Forelimb muscle (tissue), 1 donor: ENCODE results near the gene QSER1. TPM values are rescaled to one million over a fixed set of nuclear protein-coding genes. Genes with fewer than 3 reads are reported as not detected.
"Not testable (repeated sequence)": the region's sequence is repeated elsewhere in the genome, so short reads cannot be mapped to it uniquely, and the experiment has no call there.

ENCODE experiments used
- DNase-seq: peaks from one replicate; pipeline ENCODE4 v3.0.0-alpha.2; 2013; ENCODE audit warnings: low read depth
- polyA plus RNA-seq: library from polyadenylated mRNA; unstranded; fragments of 120-200 nt; gene quantifications from one replicate; pipeline ENCODE4 v1.2.1, GENCODE V29; 2013; ENCODE audit not compliant: insufficient read length

QSER1 gene
- polyA plus RNA-seq, 1 donor, result 18.9 TPM

DNA sequence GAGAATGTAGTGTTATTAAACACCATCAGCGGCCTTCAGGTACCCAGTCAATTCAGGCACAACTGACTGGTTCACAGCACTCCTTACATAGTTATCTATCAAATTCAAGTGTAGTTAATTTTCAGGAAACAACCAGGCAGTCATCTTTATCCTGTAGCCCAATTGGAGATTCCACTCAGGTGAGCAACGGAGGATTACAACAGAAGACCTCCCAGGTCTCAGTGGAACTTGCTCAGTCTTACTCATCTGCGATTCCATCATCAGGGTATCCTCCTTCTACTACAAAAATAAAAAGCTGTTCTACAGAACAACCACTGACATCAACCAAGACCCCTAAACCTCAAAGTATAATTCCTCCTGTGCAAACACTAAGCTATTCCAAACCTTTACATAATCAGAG lies 39.6 kb downstream of the QSER1 start:
- DNase-seq, result no peak

DNA sequence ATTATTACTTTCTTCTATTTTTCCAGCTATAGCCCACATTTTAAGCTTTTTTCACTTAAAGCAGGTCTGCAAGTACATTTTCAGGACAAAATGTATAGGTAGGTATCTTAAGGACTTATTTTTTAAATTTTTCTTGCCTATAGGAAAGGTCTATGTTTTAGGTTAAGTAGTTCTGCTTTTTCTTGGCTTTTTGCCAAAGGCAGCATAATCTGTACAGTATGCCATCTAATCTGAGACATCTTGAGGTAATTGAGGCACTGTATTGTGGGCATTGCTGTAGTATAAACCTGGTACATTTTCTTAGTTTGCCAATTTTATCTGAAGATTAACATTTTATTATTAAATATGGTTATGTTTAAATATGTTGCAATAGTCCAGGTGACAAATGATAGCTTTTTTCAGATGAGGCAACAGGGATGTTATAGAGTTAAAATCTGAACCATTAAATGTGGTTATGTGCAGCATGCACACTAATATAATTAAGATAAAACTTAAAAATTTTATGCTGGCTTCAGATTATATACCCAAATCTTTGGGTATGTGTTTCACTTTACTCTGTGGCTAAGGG lies 42.9 kb downstream of the QSER1 start:
- DNase-seq, result no peak

DNA sequence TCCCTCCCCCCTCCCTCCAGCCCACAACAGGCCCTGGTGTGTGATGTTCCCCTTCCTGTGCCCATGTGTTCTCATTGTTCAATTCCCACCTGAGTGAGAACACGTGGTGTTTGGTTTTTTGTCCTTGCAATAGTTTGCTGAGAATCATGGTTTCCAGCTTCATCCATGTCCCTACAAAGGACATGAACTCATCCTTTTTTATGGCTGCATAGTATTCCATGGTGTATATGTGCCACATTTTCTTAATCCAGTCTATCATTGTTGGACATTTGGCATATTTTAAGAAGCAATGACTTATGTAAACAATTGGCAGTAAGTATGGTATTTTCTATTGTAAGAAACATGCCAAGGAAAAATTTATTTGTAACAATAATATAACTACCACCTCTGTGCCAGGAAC lies 43.6 kb downstream of the QSER1 start:
- DNase-seq, result not testable (repeated sequence)

DNA sequence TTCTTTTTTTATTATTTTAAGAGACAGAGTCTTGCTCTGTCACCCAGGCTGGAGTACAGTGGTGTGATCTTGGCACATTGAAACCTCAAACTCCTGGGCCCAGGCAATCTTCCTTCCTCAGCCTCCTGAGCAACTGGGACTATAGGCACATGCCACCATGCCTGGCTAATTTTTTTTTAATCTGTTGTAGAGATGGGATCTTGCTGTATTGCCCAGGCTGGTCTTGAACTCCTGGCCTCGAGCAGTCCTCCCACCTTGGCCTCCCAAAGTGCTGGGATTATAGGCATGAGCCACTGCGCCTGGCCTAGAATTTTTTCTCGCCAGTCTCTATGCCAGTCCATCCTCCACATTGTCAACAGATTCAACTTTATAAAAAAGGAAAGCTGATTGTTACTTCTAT lies 44.7 kb downstream of the QSER1 start:
- not testable (repeated sequence) for DNase-seq

DNA sequence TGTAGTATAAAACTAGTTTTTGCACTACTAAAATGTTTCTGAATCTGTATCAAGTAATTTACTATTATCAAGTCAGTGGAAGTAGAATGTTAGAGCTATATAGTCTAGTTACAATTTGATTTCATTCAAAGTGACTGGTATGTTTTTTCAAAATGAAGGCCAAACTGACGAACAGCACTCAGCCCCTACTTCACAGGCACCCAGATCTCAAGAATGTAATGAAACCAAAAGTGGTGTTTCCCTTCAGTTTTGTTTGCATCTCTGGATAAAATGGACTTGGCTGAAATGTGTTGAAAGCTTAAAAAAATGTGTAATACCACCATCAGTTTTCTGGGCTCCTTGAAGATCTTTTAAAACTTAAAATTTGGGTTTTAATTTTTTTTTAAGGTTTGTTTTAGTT lies 46.4 kb downstream of the QSER1 start:
- no peak for DNase-seq

DNA sequence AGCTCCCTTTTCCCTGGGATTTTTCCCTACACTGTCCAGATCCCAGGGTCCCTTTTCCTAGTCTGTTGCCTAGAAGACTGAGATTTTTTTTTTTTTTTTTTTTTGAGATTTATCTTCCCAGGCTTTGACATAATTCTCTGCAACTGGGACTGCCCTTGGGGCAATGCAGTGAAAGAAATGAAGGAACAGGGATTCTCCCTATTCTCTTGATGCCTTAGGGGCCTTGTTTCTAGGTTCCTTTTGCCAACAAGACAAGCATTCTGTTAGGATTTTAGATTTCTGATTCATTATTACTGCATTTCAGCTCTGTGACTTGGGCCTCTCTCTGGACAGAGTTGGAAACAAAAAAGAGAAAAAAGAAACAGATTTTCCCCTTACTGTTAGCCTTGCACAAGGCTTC lies 47.3 kb downstream of the QSER1 start:
- DNase-seq, result no peak

DNA sequence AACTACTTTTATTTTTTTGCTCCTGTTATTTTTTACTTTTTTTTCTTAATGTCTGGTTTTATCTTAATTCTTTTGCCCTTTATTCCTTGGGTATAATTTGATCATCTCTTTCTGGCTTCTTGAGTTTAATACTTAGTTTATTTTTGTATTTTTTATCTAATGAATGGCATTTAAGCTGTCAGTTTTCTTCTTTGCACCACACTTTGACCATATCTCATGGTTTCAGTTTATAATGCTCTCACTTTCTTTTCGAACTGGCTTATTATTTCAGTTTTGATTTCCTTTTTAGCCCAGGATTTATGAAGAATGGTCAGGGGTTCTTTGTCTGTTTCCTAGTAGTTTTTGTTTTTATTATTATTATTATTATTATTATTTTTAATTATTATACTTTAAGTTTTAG lies 48.3 kb downstream of the QSER1 start:
- DNase-seq, result no peak

DNA sequence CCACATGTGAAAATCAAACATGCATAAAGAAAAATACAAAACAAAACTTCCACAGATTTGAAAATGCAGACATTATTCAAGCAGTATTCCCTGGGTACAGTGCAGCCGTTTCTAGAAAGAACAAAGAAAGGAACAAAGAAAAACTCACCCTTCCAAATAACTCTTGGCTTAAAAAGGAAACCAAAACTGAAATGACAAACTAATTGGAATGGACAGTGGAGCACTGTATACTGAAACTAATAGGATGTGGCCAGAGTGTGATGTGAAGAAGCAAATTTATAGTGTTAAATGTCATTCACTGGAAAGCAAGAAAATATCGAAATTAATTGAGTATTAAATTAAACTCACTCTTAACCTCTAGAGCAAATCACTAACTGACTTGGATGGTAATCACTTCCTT lies 55.4 kb downstream of the QSER1 start:
- DNase-seq, result no peak

GRCh38 chr11:32949739-32950138 lies 57.1 kb downstream of the QSER1 start:
- DNase-seq, result no peak

GRCh38 chr11:32952421-32952820 lies 59.8 kb downstream of the QSER1 start:
- DNase-seq, result no peak

DNA sequence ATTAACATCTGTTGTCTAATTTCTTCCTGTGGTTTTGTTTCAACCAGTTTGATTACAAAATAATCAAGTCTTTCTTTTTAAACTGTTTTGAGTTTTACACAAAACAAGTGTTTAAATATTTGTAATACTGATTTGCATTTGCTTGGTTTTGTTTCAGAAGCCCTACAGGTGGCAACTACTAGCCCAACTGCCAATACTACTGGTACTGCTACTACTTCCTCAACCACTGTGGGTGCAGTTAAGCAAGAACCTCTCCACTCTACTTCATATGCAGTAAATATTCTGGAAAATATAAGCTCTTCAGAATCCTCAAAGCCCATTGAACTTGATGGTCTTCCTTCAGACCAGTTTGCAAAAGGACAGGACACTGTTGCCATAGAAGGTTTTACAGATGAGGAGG lies 61.1 kb downstream of the QSER1 start:
- DNase-seq, result no peak

DNA sequence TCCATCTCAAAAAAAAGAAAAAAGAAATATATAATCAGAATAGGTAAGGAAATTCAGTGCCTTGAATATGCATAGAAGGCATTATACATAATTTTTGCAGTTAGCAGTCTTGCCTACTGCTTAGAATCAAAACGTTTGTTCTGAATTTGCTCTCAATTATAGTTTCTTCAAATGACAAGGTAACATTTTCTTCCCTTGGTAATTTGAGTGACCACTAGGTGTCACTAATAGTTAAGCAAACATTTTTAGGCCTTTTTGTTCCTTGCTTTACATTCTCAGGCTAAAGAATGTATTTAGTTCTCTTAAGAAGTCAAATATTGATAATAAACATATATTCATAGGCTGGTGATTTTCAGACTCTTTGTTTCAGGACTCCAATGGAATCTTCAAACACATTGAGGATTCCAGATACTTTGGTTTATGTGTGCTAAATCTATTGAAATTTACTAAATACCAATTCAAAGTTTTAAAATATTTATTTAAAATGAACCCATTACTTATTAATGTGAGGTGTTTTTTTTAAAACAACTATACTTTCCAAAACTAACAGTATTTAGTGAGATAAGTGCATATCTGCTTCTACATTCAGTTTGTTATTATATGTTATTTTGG lies 68.0 kb downstream of the QSER1 start:
- DNase-seq, result peak; percentile 38

GRCh38 chr11:32962016-32962415 lies 69.4 kb downstream of the QSER1 start:
- DNase-seq, result no peak

DNA sequence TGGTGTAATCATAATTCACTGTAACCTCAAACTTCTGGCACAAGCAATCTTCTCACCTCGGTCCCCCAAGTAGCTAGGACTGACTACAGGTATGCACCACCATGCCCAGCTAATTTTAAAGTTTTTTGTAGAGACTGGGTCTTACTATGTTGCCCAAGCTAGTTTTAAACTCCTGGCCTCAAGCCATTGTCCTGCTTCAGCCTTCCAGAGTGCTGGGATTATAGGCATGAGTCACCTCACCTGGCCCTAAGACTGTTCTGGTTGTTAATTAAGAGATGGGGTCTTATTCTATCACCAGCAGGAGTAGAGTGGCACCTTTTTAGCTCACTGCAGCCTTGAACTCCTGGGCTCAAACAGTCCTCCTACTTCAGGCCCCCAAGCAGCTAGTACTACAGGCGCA lies 71.1 kb downstream of the QSER1 start:
- no peak for DNase-seq

DNA sequence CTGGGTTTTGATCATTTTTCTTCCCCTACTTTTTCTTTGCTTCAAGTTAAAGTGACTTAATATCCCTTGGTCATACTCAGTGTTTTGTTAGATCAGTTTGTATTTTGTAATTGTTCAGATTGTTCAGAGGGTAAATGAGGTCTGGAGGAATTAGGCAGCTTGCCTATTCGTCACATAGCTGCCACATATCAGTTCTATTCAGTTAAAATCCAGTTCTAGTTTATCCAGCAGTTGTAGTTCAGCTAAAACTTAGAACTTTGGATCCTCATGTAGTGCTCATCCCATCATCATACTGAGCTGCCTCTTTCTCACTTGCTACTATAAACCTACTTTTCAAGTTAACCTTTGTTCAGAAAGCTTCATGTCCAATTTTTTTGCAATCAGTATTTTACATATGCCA lies 75.9 kb downstream of the QSER1 start:
- DNase-seq, result no peak

GRCh38 chr11:32972233-32972632 lies 79.6 kb downstream of the QSER1 start:
- not testable (repeated sequence) for DNase-seq

DNA sequence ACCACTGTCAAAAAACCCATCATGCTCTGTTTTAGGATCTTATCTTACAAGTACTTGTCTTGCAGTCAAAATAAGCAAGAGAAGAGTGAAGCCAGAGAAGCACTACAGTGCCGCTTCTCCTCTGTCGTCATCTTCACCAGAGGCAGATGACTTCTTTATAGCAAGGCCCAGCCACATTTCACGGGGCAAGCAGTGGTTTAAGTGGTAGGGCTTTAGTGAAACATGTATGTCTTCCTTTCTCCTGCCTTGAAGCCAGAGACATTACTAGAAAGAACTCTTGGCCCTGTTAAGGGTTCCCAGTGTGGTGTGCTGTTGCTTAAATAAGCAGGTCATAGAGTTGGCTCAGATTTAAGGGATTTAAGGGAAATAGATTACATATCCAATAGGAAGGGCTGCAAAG lies 80.2 kb downstream of the QSER1 start:
- DNase-seq, result no peak

DNA sequence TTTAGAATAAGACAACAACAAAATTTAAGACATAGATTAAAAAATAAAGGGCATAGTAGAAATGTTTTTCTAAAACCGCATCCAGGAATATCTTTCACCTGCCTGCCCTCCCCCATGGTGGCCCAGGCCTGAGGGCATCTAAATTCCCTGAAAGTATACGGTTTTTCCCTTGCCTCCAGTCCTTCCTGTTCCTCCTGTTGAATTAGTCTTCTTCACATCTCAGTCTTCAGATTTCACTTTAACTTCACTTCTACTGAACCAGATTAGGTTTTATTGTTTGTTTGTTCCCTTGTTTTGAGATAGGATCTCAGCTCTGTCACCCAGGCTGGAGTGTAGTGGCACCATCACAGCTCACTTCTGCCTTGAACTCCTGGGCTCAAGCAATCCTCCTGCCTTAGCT lies 90.0 kb downstream of the QSER1 start:
- DNase-seq, result no peak

DNA sequence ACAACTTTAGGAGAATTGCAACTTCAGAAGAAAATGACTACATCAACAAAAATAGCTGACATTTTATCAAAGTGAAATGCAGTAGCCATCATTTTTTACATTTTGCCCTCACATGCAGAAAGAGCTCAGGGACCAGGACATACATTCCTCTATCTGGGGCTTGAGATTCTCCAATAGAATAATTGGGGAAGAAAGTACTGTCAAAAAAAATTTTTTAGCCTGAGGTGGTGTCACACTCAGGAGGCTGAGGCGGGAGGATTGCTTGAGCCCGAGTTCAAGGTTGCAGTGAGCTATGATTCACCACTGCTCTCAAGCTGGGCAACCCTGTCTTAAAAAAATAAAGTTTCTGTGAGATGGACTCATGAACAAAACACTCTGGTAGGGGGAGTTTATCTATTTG lies 90.9 kb downstream of the QSER1 start:
- no peak for DNase-seq

DNA sequence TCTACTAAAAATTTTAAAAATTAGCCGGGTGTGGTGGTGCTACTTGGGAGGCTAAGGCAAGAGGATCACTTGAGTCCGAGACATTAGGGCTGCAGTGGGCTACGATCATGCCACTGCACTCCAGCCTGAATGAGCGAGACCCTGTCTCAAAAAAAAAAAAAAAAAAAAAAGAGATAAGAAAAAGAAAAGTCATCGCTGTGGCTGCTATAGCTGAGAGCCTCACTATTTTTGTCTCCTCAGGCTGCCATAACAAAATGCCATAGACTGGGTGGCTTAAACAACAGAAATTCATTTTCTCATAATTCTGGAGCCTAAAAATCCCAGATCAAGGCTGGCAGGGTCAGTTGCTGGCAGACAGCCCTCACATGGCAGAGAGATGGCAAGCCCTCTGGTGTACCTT lies 93.0 kb downstream of the QSER1 start:
- DNase-seq, result no peak

DNA sequence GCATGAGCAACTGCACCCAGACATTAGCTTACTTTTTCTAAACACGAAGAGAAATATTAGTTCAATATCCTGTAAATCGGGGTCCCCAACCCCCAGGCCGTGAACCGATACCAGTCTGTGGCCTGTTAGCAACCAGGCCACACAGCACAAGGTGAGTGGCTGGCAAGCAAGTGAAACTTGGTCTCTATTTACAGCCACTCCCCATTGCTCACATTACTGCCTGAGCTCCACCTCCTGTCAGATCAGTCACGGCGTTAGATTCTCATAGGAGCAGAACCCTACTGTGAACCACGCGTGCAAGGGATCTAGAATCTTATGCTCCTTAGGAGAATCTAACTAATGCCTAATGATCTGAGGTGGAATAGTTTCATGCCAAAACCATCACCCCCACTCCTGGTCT lies 95.2 kb downstream of the QSER1 start:
- DNase-seq, result no peak

DNA sequence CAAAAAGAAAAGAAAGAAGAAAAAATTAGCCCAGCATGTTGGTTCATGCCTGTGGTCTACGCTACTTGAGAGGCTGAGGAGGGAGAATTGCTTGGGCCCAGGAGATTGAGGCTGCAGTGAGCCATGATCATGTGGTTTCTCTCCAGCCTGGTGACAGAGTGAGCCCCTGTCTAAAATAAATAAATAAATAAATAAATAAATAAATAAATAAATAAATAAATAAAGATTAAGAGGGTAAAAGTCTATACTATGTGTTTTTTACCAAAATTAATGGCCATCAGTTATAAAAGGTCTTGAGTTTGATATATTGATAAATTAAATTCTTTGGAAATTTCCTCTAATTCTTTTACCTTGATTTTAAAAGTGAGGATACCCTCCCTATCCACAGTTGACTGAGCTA lies 97.9 kb downstream of the QSER1 start:
- no peak for DNase-seq

DNA sequence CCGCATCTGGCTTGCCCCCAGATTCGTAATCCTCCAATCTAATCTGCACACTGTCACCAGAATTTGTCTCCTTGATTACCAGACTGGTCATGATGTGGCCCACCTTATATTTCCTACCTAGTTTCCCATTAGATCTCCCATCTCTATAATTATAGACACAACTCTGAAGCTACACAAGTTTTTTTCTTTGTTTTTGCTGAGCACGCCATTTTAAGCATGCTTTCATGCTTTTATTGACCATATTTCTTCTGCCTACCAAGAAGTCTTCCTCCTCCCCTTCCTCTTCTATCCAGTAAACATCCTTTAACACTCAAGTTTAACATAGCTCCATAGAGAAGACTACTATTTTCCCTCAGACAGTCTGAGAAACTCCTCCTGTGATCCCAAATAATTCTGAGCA lies 98.8 kb downstream of the QSER1 start:
- DNase-seq, result no peak

DNA sequence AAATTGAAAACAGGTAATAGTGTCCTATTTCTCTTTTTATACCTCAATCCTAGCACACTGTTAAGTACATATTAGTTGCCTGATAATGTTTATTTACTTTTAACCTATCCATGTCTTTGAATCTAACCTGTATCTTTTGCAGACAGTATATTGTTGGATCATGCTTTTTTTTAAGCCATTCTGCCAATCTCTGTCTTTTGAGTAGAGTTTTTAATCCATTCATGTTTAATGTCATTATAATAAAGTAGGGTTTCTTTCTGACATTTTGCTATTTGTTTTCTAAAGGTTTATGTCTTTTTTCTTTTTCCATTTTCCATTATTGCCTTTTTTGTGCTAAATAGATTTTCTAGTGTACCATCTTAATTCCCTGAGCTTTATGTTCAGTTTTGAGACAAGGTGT lies 99.3 kb downstream of the QSER1 start:
- DNase-seq, result no peak
